Astrocyte (in vitro differentiated cells and primary cell): ENCODE results near the gene MBNL1. TPM values are rescaled to one million over a fixed set of nuclear protein-coding genes. Genes with fewer than 3 reads are reported as not detected.

Experiments
- DNase-seq: peaks from one replicate; pipeline ENCODE4 v3.0.0-alpha.2; 2010; ENCODE audit warnings: low read depth
- FAIRE-seq: peaks from 2 replicates; lab custom pipeline; 2011; peaks lifted over from hg19 to GRCh38; lab: Jason Lieb, UNC
- H2AFZ ChIP-seq: 2 replicates; pipeline ENCODE4 v1.6.0; 2012; ENCODE audit warnings: low read depth, low read length, inconsistent platforms
- H3K27ac ChIP-seq: 2 replicates; pipeline ENCODE4 v1.5.1; 2011; ENCODE audit warnings: low read depth, low read length, inconsistent platforms
- H3K27me3 ChIP-seq: 2 replicates; pipeline ENCODE4 v1.6.0; 2011; ENCODE audit warnings: low read length, inconsistent platforms; ENCODE audit not compliant: insufficient read depth
- H3K36me3 ChIP-seq: 2 replicates; pipeline ENCODE4 v1.5.1; 2011; ENCODE audit warnings: low read length, inconsistent platforms; ENCODE audit not compliant: insufficient read depth
- H3K4me1 ChIP-seq: 2 replicates; pipeline ENCODE4 v1.5.1; 2011; ENCODE audit warnings: low read length, inconsistent platforms; ENCODE audit not compliant: insufficient read depth
- H3K4me2 ChIP-seq: 2 replicates; pipeline ENCODE4 v1.6.0; 2012; ENCODE audit warnings: low read length, inconsistent platforms
- H3K4me3 ChIP-seq: 2 replicates; pipeline ENCODE4 v1.5.1; 2011; ENCODE audit warnings: low read depth, mild to moderate bottlenecking, low read length, inconsistent platforms; ENCODE audit not compliant: insufficient read depth
- H3K79me2 ChIP-seq: 2 replicates; pipeline ENCODE4 v1.6.0; 2012; ENCODE audit warnings: mild to moderate bottlenecking, low read length, inconsistent platforms; ENCODE audit not compliant: insufficient read depth
- H3K9ac ChIP-seq: 2 replicates; pipeline ENCODE4 v1.6.0; 2012; ENCODE audit warnings: mild to moderate bottlenecking, low read length, inconsistent platforms
- H3K9me3 ChIP-seq: 2 replicates; pipeline ENCODE4 v1.5.1; 2012; ENCODE audit warnings: low read depth, mild to moderate bottlenecking, low read length, inconsistent platforms; ENCODE audit not compliant: insufficient read depth
- H4K20me1 ChIP-seq: 2 replicates; pipeline ENCODE4 v1.6.0; 2012; ENCODE audit warnings: low read length, inconsistent platforms; ENCODE audit not compliant: insufficient read depth
- H3K27ac Mint-ChIP-seq: one replicate; pipeline ENCODE4 v1.8.0; 2021; ENCODE audit warnings: mild to moderate bottlenecking, mixed read lengths; ENCODE audit not compliant: unreplicated experiment
- H3K27me3 Mint-ChIP-seq: one replicate; pipeline ENCODE4 v1.8.0; 2021; ENCODE audit warnings: low read depth, mixed read lengths; ENCODE audit not compliant: unreplicated experiment
- H3K36me3 Mint-ChIP-seq: one replicate; pipeline ENCODE4 v1.8.0; 2021; ENCODE audit warnings: low read depth, mixed read lengths; ENCODE audit not compliant: unreplicated experiment
- H3K4me1 Mint-ChIP-seq: one replicate; pipeline ENCODE4 v1.8.0; 2021; ENCODE audit warnings: low read depth, mixed read lengths; ENCODE audit not compliant: unreplicated experiment
- H3K4me3 Mint-ChIP-seq: one replicate; pipeline ENCODE4 v1.8.0; 2021; ENCODE audit warnings: mild to moderate bottlenecking, moderate library complexity, mixed read lengths; ENCODE audit not compliant: unreplicated experiment
- H3K9me3 Mint-ChIP-seq: one replicate; pipeline ENCODE4 v1.8.0; 2021; ENCODE audit warnings: mild to moderate bottlenecking, mixed read lengths; ENCODE audit not compliant: unreplicated experiment
- EZH2 ChIP-seq: IDR thresholded peaks from 2 replicates; pipeline ENCODE4 v1.6.1; 2012; ENCODE audit warnings: mild to moderate bottlenecking, low read length, inconsistent platforms; ENCODE audit not compliant: insufficient read depth
- total RNA-seq: library from RNA; stranded (reverse); gene quantifications from 2 replicates; pipeline ENCODE4 v1.2.1, GENCODE V29; 2021
- TF ChIP-seq, protein P1 (sequence below): IDR thresholded peaks from 2 replicates; pipeline ENCODE4 v1.5.1; 2011; ENCODE audit warnings: low read depth, mild to moderate bottlenecking, inconsistent platforms, low read length, moderate library complexity; ENCODE audit not compliant: insufficient read depth

MBNL1 gene
- total RNA-seq, 1 donor from 2014 or later, result 93.1 TPM

DNA sequence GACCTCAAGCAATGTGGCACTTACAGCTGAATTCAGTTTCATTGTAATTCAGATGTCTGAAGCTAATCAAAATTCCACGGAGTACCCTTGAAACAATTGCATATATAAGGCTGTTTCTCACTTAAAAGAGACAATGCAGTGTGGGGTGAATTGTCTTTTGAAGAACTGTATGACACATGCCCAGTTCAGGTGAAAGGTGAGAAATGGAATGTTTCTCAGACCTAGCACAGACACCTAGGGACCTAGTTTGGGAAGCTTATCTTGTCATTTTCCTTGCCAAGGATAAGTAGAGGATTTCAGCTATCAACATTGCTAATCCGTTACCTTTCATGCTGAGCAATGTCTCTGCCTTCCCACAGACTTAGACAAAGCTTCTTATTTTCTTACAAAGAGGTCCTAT is 36.3 kb downstream of the MBNL1 start:
- Mint-ChIP-seq H3K27me3 (no peaks in the 10 kb centered on the region), H3K36me3 (peaks cover 3% of the 10 kb centered on the region), H3K27ac (no peak overlapping the region), H3K4me1 (peaks cover 52% of the 10 kb centered on the region), H3K9me3 (no peaks in the 10 kb centered on the region), H3K4me3 (no peak overlapping the region)
- no peaks in the 10 kb centered on the region for H3K9me3 ChIP-seq
- TF ChIP-seq, protein P1, sequence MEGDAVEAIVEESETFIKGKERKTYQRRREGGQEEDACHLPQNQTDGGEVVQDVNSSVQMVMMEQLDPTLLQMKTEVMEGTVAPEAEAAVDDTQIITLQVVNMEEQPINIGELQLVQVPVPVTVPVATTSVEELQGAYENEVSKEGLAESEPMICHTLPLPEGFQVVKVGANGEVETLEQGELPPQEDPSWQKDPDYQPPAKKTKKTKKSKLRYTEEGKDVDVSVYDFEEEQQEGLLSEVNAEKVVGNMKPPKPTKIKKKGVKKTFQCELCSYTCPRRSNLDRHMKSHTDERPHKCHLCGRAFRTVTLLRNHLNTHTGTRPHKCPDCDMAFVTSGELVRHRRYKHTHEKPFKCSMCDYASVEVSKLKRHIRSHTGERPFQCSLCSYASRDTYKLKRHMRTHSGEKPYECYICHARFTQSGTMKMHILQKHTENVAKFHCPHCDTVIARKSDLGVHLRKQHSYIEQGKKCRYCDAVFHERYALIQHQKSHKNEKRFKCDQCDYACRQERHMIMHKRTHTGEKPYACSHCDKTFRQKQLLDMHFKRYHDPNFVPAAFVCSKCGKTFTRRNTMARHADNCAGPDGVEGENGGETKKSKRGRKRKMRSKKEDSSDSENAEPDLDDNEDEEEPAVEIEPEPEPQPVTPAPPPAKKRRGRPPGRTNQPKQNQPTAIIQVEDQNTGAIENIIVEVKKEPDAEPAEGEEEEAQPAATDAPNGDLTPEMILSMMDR, result no peak
- no peak for TF ChIP-seq EZH2
- peaks cover under 1% of the 10 kb centered on the region for H3K36me3 ChIP-seq
- no peak overlapping the region for H3K9ac ChIP-seq
- H3K27me3 ChIP-seq, result no peaks in the 10 kb centered on the region
- no peak overlapping the region for H3K4me3 ChIP-seq
- peaks cover 35% of the 10 kb centered on the region for H3K4me1 ChIP-seq
- FAIRE-seq (no peak), DNase-seq (no peak)
- H3K4me2 ChIP-seq, result no peak overlapping the region
- H2AFZ ChIP-seq, result no peak overlapping the region
- H4K20me1 ChIP-seq, result peaks cover 43% of the 10 kb centered on the region
- peaks cover 95% of the 10 kb centered on the region for H3K79me2 ChIP-seq
- no peak overlapping the region for H3K27ac ChIP-seq

DNA sequence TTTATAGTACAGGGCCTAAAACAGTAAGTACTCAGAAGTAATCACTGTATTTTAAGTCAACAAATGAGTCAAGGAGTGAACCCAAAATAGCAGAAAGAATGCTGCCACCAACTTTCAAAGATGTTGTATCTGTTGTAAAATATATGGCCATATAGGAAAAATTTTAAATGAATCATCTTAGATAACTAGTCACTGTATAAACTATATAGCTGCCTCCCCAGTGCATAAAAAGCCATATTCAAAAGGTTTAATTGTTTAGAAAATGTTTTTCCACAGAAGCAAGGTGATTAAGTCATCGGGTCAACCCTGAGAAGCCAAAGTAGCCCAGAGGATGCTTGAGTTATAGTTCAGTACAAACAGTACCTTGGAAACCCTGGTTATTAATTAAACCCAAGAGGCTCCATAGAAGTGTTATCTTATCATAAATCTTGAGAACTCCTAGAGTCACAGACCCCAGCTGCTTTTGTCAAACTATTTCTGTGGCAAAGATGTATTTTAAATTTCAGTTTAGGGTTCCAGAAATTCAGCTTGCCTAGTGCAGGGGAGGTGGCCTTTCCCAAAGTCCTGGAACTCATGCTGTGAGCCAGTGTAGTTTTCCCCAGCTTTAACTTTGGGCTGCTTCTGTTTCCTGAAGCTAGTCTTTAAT is 39.2 kb downstream of the MBNL1 start:
- H3K79me2 ChIP-seq, result peaks cover 98% of the 10 kb centered on the region

DNA sequence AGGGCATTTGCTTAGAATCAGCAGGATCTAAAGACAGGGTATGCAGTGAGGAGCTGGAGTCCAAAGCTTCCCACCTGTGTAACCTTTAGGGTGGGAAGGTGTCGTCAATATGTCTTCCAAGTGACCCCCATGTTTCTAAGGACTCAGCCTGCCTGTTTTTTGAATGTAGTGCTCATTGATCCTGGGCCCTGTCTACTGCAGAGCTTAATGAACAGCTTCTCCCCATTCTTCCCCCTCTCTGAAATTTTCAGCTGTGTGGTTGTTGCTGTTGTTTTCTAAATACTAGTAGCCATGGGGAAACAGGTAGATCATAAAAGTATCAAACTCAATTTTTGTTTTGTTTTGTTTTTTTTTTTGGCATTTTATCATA is 39.7 kb downstream of the MBNL1 start:
- DNase-seq, result no peak
- Histone ChIP-seq H4K20me1 (peaks cover 50% of the 10 kb centered on the region), H3K79me2 (peaks cover 98% of the 10 kb centered on the region), H3K4me3 (no peak overlapping the region), H3K9me3 (no peaks in the 10 kb centered on the region), H3K4me2 (peak overlapping the region; percentile 50), H3K27ac (peak overlapping the region; percentile 62), H3K4me1 (peaks cover 20% of the 10 kb centered on the region), H3K27me3 (no peaks in the 10 kb centered on the region), H3K9ac (peak overlapping the region; percentile 46), H3K36me3 (peaks cover 2% of the 10 kb centered on the region), H2AFZ (no peak overlapping the region)
- Mint-ChIP-seq H3K9me3 (no peaks in the 10 kb centered on the region), H3K27me3 (no peaks in the 10 kb centered on the region), H3K27ac (peak overlapping the region; percentile 35), H3K4me1 (peaks cover 35% of the 10 kb centered on the region), H3K4me3 (no peak overlapping the region), H3K36me3 (peaks cover 2% of the 10 kb centered on the region)
- no peak for FAIRE-seq
- no peak for TF ChIP-seq EZH2
- TF ChIP-seq, protein P1, result no peak

More for the DNA sequence above, 39.2 kb downstream of the MBNL1 start:
- Mint-ChIP-seq H3K27ac (peak overlapping the region; percentile 35), H3K36me3 (peaks cover 2% of the 10 kb centered on the region), H3K27me3 (no peaks in the 10 kb centered on the region), H3K4me1 (peaks cover 35% of the 10 kb centered on the region), H3K9me3 (no peaks in the 10 kb centered on the region), H3K4me3 (no peak overlapping the region)
- TF ChIP-seq EZH2, result no peak
- TF ChIP-seq, protein P1, result no peak
- Histone ChIP-seq H2AFZ (no peak overlapping the region), H4K20me1 (peaks cover 45% of the 10 kb centered on the region), H3K4me1 (peaks cover 20% of the 10 kb centered on the region), H3K4me3 (no peak overlapping the region), H3K27me3 (no peaks in the 10 kb centered on the region), H3K27ac (peak overlapping the region; percentile 62), H3K9ac (peak overlapping the region; percentile 46), H3K36me3 (no peaks in the 10 kb centered on the region), H3K4me2 (peak overlapping the region; percentile 50), H3K9me3 (no peaks in the 10 kb centered on the region)
- DNase-seq (no peak), FAIRE-seq (no peak)
